HCT116 (cell line): ENCODE measurements around the gene SUFU. TPM values are rescaled to one million over a fixed set of nuclear protein-coding genes. Genes with fewer than 3 reads are reported as not detected.

Experiments used
- ATAC-seq: fragments of 200-7000 bp; cut with Tn5 transposase; 2 replicates; pipeline ENCODE4 v1.9.1; 2020; ENCODE audit warnings: mild to moderate bottlenecking, moderate library complexity
- BruUV-seq: library from RNA; stranded (reverse); fragments of 400-500 nt; replicated peaks from 2 replicates; lab custom pipeline; 2021; lab: Mats Ljungman, UMichigan
- CTCF ChIA-PET: fragments of 300-600 bp; sonication (Branson Sonifier 250); formaldehyde crosslinking; loops from one replicate; lab custom pipeline; 2021; ENCODE audit warnings: antibody characterized with exemption; lab: Charles Lee
- POLR2A ChIA-PET: fragments of 300-600, 350-600 bp; sonication (Branson Sonifier 250); formaldehyde crosslinking; loops from one replicate; lab custom pipeline; 2021; ENCODE audit warnings: antibody characterized with exemption; lab: Charles Lee
- RAD21 ChIA-PET, 2 experiments: fragments of 300-600 bp; sonication (Branson Sonifier 250); formaldehyde crosslinking; loops; one replicate each; lab custom pipeline; 2023; ENCODE audit warnings: low total read pairs in 2 of 2; ENCODE audit not compliant: uncharacterized antibody in 2 of 2, unreplicated experiment in 2 of 2, low non-redundant PET in 1 of 2; lab: Charles Lee
- DNase-seq: peaks from one replicate; pipeline ENCODE4 v3.0.0-alpha.2; 2010; ENCODE audit warnings: low read depth, low spot score
- H2AFZ ChIP-seq: fragments of 200-600 bp; shearing (Covaris generic), sonication (generic); 2 replicates; pipeline ENCODE4 v1.6.1; 2017; ENCODE audit warnings: low read depth, mixed run types, mixed read lengths, antibody characterized with exemption, low read length; ENCODE audit not compliant: poor library complexity, severe bottlenecking
- H3K27ac ChIP-seq: 2 replicates; pipeline ENCODE4 v1.5.1; 2012; ENCODE audit warnings: low read depth, low read length
- H3K27me3 ChIP-seq: fragments of 200-600 bp; sonication (generic); 2 replicates; pipeline ENCODE4 v1.6.1; 2016; ENCODE audit warnings: mixed run types, low read length, mixed read lengths; ENCODE audit not compliant: insufficient read depth
- H3K36me3 ChIP-seq, 2 experiments: fragments of 200-500 bp in 1 of 2; fragments of 200-600 bp in 1 of 2; sonication (Bioruptor generic) in 1 of 2; sonication (generic) in 1 of 2; 2 replicates each; pipeline versions ENCODE4 v1.5.1 to v1.6.1; 2014 to 2016; ENCODE audit warnings: low read length in 2 of 2, inconsistent platforms in 1 of 2, mixed read lengths in 1 of 2, mixed run types in 1 of 2; ENCODE audit not compliant: insufficient read depth in 2 of 2, control insufficient read depth in 1 of 2
- H3K4me1 ChIP-seq, 2 experiments: fragments of 200-600 bp in 1 of 2; sonication (generic) in 1 of 2; 2 replicates each; pipeline versions ENCODE4 v1.5.1 to v1.6.1; 2012 to 2017; ENCODE audit warnings: low read length in 2 of 2, inconsistent platforms in 1 of 2, mild to moderate bottlenecking in 1 of 2, mixed read lengths in 1 of 2, mixed run types in 1 of 2, moderate library complexity in 1 of 2; ENCODE audit not compliant: insufficient read depth in 2 of 2, control insufficient read depth in 1 of 2
- H3K4me2 ChIP-seq: fragments of 200-600 bp; sonication (generic); 2 replicates; pipeline ENCODE4 v1.6.1; 2017; ENCODE audit warnings: mixed run types, low read length, mixed read lengths
- H3K4me3 ChIP-seq, 2 experiments: fragments of 200-600 bp in 1 of 2; sonication (generic) in 1 of 2; replicated peaks in 1 of 2; 2 replicates each; pipeline ENCODE4 v1.5.1; 2011 to 2016; ENCODE audit warnings: low read length in 2 of 2, control low read depth in 1 of 2, low read depth in 1 of 2, mild to moderate bottlenecking in 1 of 2, mixed read lengths in 1 of 2, mixed run types in 1 of 2
- H3K79me2 ChIP-seq: fragments of 200-600 bp; sonication (generic); 2 replicates; pipeline ENCODE4 v1.6.1; 2017; ENCODE audit warnings: mild to moderate bottlenecking, mixed run types, low read length, moderate library complexity, mixed read lengths; ENCODE audit not compliant: insufficient read depth
- H3K9ac ChIP-seq: fragments of 200-600 bp; sonication (generic); 2 replicates; pipeline ENCODE4 v1.6.1; 2016; ENCODE audit warnings: low read length, mixed read lengths
- H3K9me2 ChIP-seq: fragments of 200-600 bp; sonication (generic), shearing (Covaris generic); 2 replicates; pipeline ENCODE4 v1.6.1; 2017; ENCODE audit warnings: mixed run types, mild to moderate bottlenecking, moderate library complexity; ENCODE audit not compliant: insufficient read depth
- H3K9me3 ChIP-seq, 2 experiments: fragments of 200-500 bp in 1 of 2; fragments of 200-600 bp in 1 of 2; sonication (Bioruptor generic) in 1 of 2; sonication (generic) in 1 of 2; 2 replicates each; pipeline ENCODE4 v1.6.1; 2014 to 2017; ENCODE audit warnings: low read length in 2 of 2, mixed read lengths in 2 of 2, inconsistent platforms in 1 of 2, low read depth in 1 of 2, mild to moderate bottlenecking in 1 of 2, mixed run types in 1 of 2, moderate library complexity in 1 of 2; ENCODE audit not compliant: control insufficient read depth in 1 of 2, insufficient read depth in 1 of 2
- H4K20me1 ChIP-seq: fragments of 200-600 bp; sonication (generic), shearing (Covaris generic); 2 replicates; pipeline ENCODE4 v1.6.1; 2017; ENCODE audit warnings: mixed run types, mild to moderate bottlenecking, moderate library complexity; ENCODE audit not compliant: insufficient read depth
- CBX3 ChIP-seq: IDR thresholded peaks from 2 replicates; pipeline ENCODE4 v1.6.1; 2012; ENCODE audit warnings: low read depth
- CTCF ChIP-seq, 3 experiments: fragments of 200-600 bp in 1 of 3; sonication (generic) in 1 of 3; IDR thresholded peaks in 2 of 3; conservative IDR thresholded peaks in 1 of 3; 2 replicates each; pipeline ENCODE4 v1.5.1; 2012 to 2017; ENCODE audit warnings: low read depth in 2 of 3, low read length in 2 of 3, antibody characterized with exemption in 1 of 3, borderline replicate concordance in 1 of 3, control low read depth in 1 of 3, mild to moderate bottlenecking in 1 of 3, mixed read lengths in 1 of 3, mixed run types in 1 of 3, moderate library complexity in 1 of 3; ENCODE audit not compliant: insufficient read depth in 1 of 3
- POLR2A ChIP-seq: IDR thresholded peaks from 2 replicates; pipeline ENCODE4 v1.7.0; 2011; ENCODE audit warnings: borderline replicate concordance; ENCODE audit not compliant: insufficient read depth, insufficient read length; ENCODE audit errors: extremely low read depth
- POLR2AphosphoS5 ChIP-seq: IDR thresholded peaks from 2 replicates; pipeline ENCODE4 v1.6.1; 2011; ENCODE audit warnings: mild to moderate bottlenecking, low read depth, low read length, moderate library complexity
- REST ChIP-seq: IDR thresholded peaks from 2 replicates; pipeline ENCODE4 v1.6.1; 2012; ENCODE audit warnings: low read depth
- SRF ChIP-seq: IDR thresholded peaks from 2 replicates; pipeline ENCODE4 v1.6.1; 2012; ENCODE audit warnings: low read depth
- ZBTB33 ChIP-seq: IDR thresholded peaks from 2 replicates; pipeline ENCODE4 v1.6.1; 2011; ENCODE audit warnings: mild to moderate bottlenecking, low read length, moderate library complexity; ENCODE audit not compliant: insufficient replicate concordance; ENCODE audit errors: extremely low read depth
- intact Hi-C: fragments of 100-400 bp; cut with micrococcal nuclease; formaldehyde crosslinking; loops from 2 replicates; pipeline ENCODE4 v1.10.0; 2022
- total RNA-seq: library from RNA; stranded (reverse); gene quantifications from one replicate; pipeline ENCODE4 v1.2.1, GENCODE V29; 2021; ENCODE audit not compliant: unreplicated experiment

The SUFU gene
- total RNA-seq, 1 experiment from 2014 or later: 18.8 TPM

- no peak overlapping the region for H2AFZ ChIP-seq
- intact Hi-C loops: no loop called here
- no peaks in the 10 kb centered on the region for H3K27me3 ChIP-seq
- POLR2A ChIA-PET: interaction anchor here (1.8 kb wide), 1 partner anchor 38 kb away, joined by 5 read pairs; the partner anchor contains the start of genes ARL3 and SFXN2
- no peak overlapping the region for H3K4me2 ChIP-seq
- CTCF ChIA-PET: no interaction called here
- TF ChIP-seq CTCF (IDR thresholded peaks at IDR 0.05 in 2 of 3, conservative IDR thresholded peaks at IDR 0.05 in 1 of 3; ENCODE audit: borderline replicate concordance in 1 of 3, insufficient read depth in 1 of 3, low read depth in 2 of 3, low read length in 2 of 3) (no peak), REST (no peak), POLR2A (no peak), POLR2AphosphoS5 (no peak), ZBTB33 (no peak), SRF (no peak), CBX3 (no peak)
- RAD21 ChIA-PET: no interaction called here
- H3K36me3 ChIP-seq: no peaks in the 10 kb centered on the region; a peak in 1 of 4 replicates
- H3K9ac ChIP-seq: no peak overlapping the region
- DNase-seq (no peak), ATAC-seq (no peak)
- BruUV-seq: no TSS peak
- H3K79me2 ChIP-seq: no peaks in the 10 kb centered on the region
- H3K4me3 ChIP-seq: no peak overlapping the region
- H3K27ac ChIP-seq: no peak overlapping the region
- H3K4me1 ChIP-seq: peaks cover 5 to 10% of the 10 kb centered on the region in 2 experiments; a peak in 3 of 4 replicates
- H3K9me2 ChIP-seq: no peaks in the 10 kb centered on the region
- H4K20me1 ChIP-seq: no peaks in the 10 kb centered on the region
- H3K9me3 ChIP-seq: no peaks in the 10 kb centered on the region
Observed at GRCh38 chr10:102676534-102677315, 173.0 kb downstream of the SUFU start.
